Measurements from ENCODE around the gene SGIP1.

The SGIP1 gene

GRCh38 chr1:66533804-66534740 lies at the start of gene SGIP1:
Gene SGIP1, plus strand, starts transcription at chr1:66534153. Its CDS starts 206 bp downstream, at chr1:66534359.
- DNase-seq (ENCODE audit: low spot score): peak; percentile 83

- peak; percentile 52 for DNase-seq (ENCODE audit: low spot score)
Measured at GRCh38 chr1:66489151-66489550, 44.8 kb upstream of the SGIP1 start.

- peak; percentile 25 for DNase-seq (ENCODE audit: low spot score)
Measured at GRCh38 chr1:66489972-66490601, 43.9 kb upstream of the SGIP1 start.

GRCh38 chr1:66490816-66491215 lies 43.1 kb upstream of the SGIP1 start:
- DNase-seq (ENCODE audit: low spot score): no peak

- no peak for DNase-seq (ENCODE audit: low spot score)
Measured at GRCh38 chr1:66492424-66492823, 41.5 kb upstream of the SGIP1 start.

- DNase-seq (ENCODE audit: low spot score): no peak
Measured at GRCh38 chr1:66493731-66494130, 40.2 kb upstream of the SGIP1 start.

GRCh38 chr1:66494482-66494881 lies 39.5 kb upstream of the SGIP1 start:
- DNase-seq (ENCODE audit: low spot score): no peak

GRCh38 chr1:66495495-66495894 lies 38.5 kb upstream of the SGIP1 start:
- peak; percentile 77 for DNase-seq (ENCODE audit: low spot score)

- no peak for DNase-seq (ENCODE audit: low spot score)
Measured at GRCh38 chr1:66497910-66498309, 36.0 kb upstream of the SGIP1 start.

GRCh38 chr1:66500301-66500700 lies 33.7 kb upstream of the SGIP1 start:
- no peak for DNase-seq (ENCODE audit: low spot score)

- no peak for DNase-seq (ENCODE audit: low spot score)
Measured at GRCh38 chr1:66502086-66502485, 31.9 kb upstream of the SGIP1 start.

- DNase-seq (ENCODE audit: low spot score): peak; percentile 56
Measured at GRCh38 chr1:66503841-66504470, 30.0 kb upstream of the SGIP1 start.

- DNase-seq (ENCODE audit: low spot score): no peak
Measured at GRCh38 chr1:66505671-66506392, 28.1 kb upstream of the SGIP1 start.

- no peak for DNase-seq (ENCODE audit: low spot score)
Measured at GRCh38 chr1:66506393-66506687, 27.6 kb upstream of the SGIP1 start.

- no peak for DNase-seq (ENCODE audit: low spot score)
Measured at GRCh38 chr1:66506991-66507390, 27.0 kb upstream of the SGIP1 start.

- no peak for DNase-seq (ENCODE audit: low spot score)
Measured at GRCh38 chr1:66510407-66510806, 23.5 kb upstream of the SGIP1 start.

GRCh38 chr1:66511118-66511517 lies 22.8 kb upstream of the SGIP1 start:
- DNase-seq (ENCODE audit: low spot score): no peak

- DNase-seq (ENCODE audit: low spot score): no peak
Measured at GRCh38 chr1:66517959-66518358, 16.0 kb upstream of the SGIP1 start.

- no peak for DNase-seq (ENCODE audit: low spot score)
Measured at GRCh38 chr1:66518654-66519053, 15.3 kb upstream of the SGIP1 start.

GRCh38 chr1:66519992-66520391 lies 14.0 kb upstream of the SGIP1 start:
- DNase-seq (ENCODE audit: low spot score): no peak

- DNase-seq (ENCODE audit: low spot score): no peak
Measured at GRCh38 chr1:66520655-66521054, 13.3 kb upstream of the SGIP1 start.

GRCh38 chr1:66521721-66522365 lies 12.1 kb upstream of the SGIP1 start:
- peak; percentile 79 for DNase-seq (ENCODE audit: low spot score)
